Prostate gland (tissue), 2 donors: ENCODE data around the gene NLGN2. TPM values are rescaled to one million over a fixed set of nuclear protein-coding genes. Genes with fewer than 3 reads are reported as not detected.
"Not testable (repeated sequence)": the region's sequence is repeated elsewhere in the genome, so short reads cannot be mapped to it uniquely, and the experiment has no call there.

Experiments used
- DNase-seq: peaks from one replicate; pipeline ENCODE4 v3.0.0-alpha.2; 2019; ENCODE audit warnings: low spot score
- H3K27ac ChIP-seq, 2 donors: fragments of 200-600 bp; sonication (generic); 2 replicates each; pipeline ENCODE4 v1.5.1; 2017 to 2019
- H3K27me3 ChIP-seq: fragments of 200-600 bp; sonication (generic); replicated peaks from 2 replicates; pipeline ENCODE4 v1.5.1; 2019; ENCODE audit not compliant: insufficient read depth
- H3K36me3 ChIP-seq, 2 donors: fragments of 200-600 bp; sonication (generic); 1 replicate in 1 of 2; 2 replicates in 1 of 2; pipeline versions ENCODE4 v1.5.1 to v1.8.1; 2017 to 2019
- H3K4me1 ChIP-seq: fragments of 200-600 bp; sonication (generic); replicated peaks from 2 replicates; pipeline ENCODE4 v1.5.1; 2019
- H3K4me3 ChIP-seq, 2 donors: fragments of 200-600 bp; sonication (generic); 2 replicates each; pipeline ENCODE4 v1.5.1; 2017 to 2019
- H3K9me3 ChIP-seq: fragments of 200-600 bp; sonication (generic); 2 replicates; pipeline ENCODE4 v1.5.1; 2017
- POLR2A ChIP-seq: fragments of 450-650 bp; IDR thresholded peaks from one replicate; pipeline ENCODE4 v1.6.1; 2016; ENCODE audit warnings: antibody characterized with exemption, mild to moderate bottlenecking
- POLR2AphosphoS5 ChIP-seq: sonication (generic); formaldehyde crosslinking; IDR thresholded peaks from one replicate; pipeline ENCODE4 v1.6.1; 2017; ENCODE audit warnings: antibody characterized with exemption
- WGBS: methylation state at CpG from one replicate; pipeline ENCODE4 v1.1.5; 2018; 5-methylcytosine and 5-hydroxymethylcytosine counted together
- intact Hi-C: fragments of 100-400 bp; cut with DNase I; formaldehyde crosslinking; loops from one replicate; pipeline ENCODE4 v1.14.2; 2022
- total RNA-seq, 2 donors: library from RNA; depleted of rRNA; stranded (reverse); fragments of >200 nt; gene quantifications; one replicate each; pipeline ENCODE4 v1.1.0, GENCODE V29; 2016
- TF ChIP-seq, protein P1 (sequence below), 4 experiments: fragments of 200-600 bp in 2 of 4; fragments of 450-650 bp in 2 of 4; sonication (generic) in 2 of 4; IDR thresholded peaks; 1 replicate in 3 of 4; 2 replicates in 1 of 4; pipeline ENCODE4 v1.5.1; 2016 to 2019; ENCODE audit warnings: antibody characterized with exemption in 4 of 4, mild to moderate bottlenecking in 2 of 4, moderate library complexity in 2 of 4

Gene NLGN2
- total RNA-seq, result 10 to 100 TPM in 1 of 2 donors, 1 to 10 TPM in 1; 8.6 to 16.2 TPM

DNA sequence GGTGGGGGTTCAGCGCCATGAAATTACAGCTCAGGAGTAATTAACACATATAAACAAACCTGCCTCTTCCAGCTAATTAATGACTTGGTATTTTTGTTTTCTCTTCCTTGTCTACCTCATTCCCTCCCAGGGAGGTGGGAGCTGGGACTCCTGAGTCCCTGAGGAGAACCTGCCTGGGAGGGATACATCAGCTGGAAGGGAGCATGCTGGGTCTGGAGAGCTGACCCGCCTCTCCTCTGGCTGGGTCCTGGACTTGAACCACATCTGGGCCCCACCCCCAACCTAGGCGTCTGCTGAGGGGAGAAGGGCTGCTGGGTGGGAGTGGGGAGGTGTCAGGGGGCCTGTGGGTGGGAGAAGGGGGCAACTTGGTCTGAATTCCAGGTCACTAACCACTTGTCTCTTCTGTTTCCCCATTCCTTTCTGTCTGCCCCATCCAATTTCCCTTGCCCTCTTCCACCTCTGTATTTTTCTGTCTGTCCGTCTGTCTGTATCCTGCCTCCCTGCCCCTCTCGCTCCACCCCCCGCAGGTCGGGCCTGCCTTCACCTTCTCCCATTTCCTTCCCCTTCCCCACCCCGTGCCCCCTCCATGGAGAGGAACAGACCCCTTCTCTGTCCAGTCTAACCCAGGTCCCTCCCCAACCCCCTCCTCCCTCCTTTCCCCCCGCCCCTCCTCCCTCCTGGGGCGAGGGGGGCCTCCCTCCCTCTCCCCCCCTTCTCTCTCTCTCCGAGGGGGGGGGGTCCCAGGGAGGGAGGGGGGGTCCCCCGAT lies at the start of gene NLGN2:
Gene NLGN2 (plus strand): TSS at position 361 of the 767 bp plus-strand sequence. CDS start 411 bp downstream, outside the sequence.
- no peak within 1 kb of the TSS for H3K4me3 ChIP-seq
- 60% methylated on average over 12 of the region's 12 CpGs for WGBS
- no peaks in the 10 kb centered on the region for H3K36me3 ChIP-seq
- no peaks in the 10 kb centered on the region for H3K4me1 ChIP-seq
- DNase-seq, result no peak
- TF ChIP-seq POLR2A, result no peak
- TF ChIP-seq POLR2AphosphoS5, result no peak
- TF ChIP-seq, protein P1, sequence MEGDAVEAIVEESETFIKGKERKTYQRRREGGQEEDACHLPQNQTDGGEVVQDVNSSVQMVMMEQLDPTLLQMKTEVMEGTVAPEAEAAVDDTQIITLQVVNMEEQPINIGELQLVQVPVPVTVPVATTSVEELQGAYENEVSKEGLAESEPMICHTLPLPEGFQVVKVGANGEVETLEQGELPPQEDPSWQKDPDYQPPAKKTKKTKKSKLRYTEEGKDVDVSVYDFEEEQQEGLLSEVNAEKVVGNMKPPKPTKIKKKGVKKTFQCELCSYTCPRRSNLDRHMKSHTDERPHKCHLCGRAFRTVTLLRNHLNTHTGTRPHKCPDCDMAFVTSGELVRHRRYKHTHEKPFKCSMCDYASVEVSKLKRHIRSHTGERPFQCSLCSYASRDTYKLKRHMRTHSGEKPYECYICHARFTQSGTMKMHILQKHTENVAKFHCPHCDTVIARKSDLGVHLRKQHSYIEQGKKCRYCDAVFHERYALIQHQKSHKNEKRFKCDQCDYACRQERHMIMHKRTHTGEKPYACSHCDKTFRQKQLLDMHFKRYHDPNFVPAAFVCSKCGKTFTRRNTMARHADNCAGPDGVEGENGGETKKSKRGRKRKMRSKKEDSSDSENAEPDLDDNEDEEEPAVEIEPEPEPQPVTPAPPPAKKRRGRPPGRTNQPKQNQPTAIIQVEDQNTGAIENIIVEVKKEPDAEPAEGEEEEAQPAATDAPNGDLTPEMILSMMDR (IDR thresholded peaks at IDR 0.05), result no peak
- no peak within 1 kb of the TSS for H3K27ac ChIP-seq
- no peaks in the 10 kb centered on the region for H3K27me3 ChIP-seq
- intact Hi-C loops, result no loop called here
- H3K9me3 ChIP-seq, result no peaks in the 10 kb centered on the region

DNA sequence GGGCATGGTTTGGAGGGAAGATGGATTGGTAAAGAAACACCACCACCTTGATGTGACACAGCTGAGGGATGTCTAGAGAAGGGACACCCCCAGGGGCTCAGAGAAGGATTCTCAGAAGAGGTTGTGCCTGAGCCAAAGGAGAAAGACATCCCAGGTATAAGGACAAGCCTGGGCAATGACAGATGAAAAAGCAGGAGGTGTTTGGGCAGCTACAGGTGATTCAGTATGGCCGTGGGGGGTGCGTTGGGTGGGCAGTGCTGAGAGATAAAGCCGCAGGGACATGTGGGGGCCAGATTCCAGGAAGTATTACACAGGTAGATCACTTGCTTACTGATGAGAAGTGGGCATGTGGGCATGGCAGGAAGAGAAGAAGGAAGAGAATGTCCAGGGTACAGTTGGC lies 45.7 kb upstream of the NLGN2 start:
- WGBS, result 39% methylated on average over 3 of the region's 3 CpGs
- Histone ChIP-seq H3K9me3 (no peaks in the 10 kb centered on the region), H3K4me3 (no peak overlapping the region), H3K27ac (no peak overlapping the region), H3K27me3 (no peaks in the 10 kb centered on the region), H3K4me1 (no peaks in the 10 kb centered on the region), H3K36me3 (no peaks in the 10 kb centered on the region)
- intact Hi-C loops, result no loop called here
- DNase-seq, result no peak
- TF ChIP-seq POLR2A (no peak), POLR2AphosphoS5 (no peak)
- TF ChIP-seq, protein P1 (IDR thresholded peaks at IDR 0.05), result no peak

DNA sequence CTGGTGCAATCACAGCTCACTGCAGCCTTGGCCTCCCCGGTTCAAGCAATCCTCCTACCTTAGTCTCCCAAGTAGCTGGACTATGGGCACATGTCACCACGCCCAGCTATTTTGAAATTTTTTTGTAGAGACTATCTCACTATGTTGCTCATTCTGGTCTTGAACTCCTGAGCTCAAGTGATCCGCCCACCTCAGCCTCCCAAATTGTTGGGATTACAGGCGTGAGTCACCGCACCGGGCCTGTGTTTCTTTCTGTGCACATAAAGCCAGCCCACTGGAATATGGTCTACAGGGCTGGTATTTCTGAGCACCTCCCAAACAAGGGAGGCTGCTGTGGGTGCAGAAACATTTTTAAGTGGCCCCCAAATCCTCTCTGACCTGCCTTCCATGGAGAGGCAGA lies 44.3 kb upstream of the NLGN2 start:
- Histone ChIP-seq H3K4me3 (no peak overlapping the region), H3K4me1 (no peaks in the 10 kb centered on the region), H3K9me3 (no peaks in the 10 kb centered on the region), H3K27me3 (no peaks in the 10 kb centered on the region), H3K27ac (no peak overlapping the region), H3K36me3 (no peaks in the 10 kb centered on the region)
- TF ChIP-seq, protein P1 (IDR thresholded peaks at IDR 0.05), result no peak
- TF ChIP-seq POLR2AphosphoS5 (no peak), POLR2A (no peak)
- WGBS, result 93% methylated on average over 6 of the region's 6 CpGs
- intact Hi-C loops, result no loop called here
- no peak for DNase-seq

DNA sequence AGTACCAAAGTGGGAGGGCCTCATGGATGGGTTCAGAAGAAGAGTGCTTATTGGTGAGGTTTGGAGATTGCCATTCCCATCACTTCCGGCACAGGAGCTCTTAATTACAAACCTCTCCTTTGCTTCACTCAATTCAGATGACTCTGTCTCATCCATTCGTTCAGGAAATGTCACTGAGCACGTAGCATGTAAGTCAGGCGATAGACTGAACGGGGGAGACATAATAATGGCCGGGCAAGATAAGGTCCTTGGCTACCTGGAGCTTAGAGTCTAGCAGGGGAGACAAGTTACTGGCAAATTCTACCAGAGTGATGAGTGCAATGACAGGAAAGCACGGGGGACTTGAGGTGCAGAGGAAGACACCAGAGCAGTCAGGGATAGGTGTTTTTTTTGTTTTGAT lies 41.7 kb upstream of the NLGN2 start:
- DNase-seq, H3K9me3 ChIP-seq, H3K27ac ChIP-seq, intact Hi-C loops, H3K4me1 ChIP-seq, H3K27me3 ChIP-seq, H3K36me3 ChIP-seq, H3K4me3 ChIP-seq: not testable (repeated sequence)
- 94% methylated on average over 6 of the region's 7 CpGs for WGBS

DNA sequence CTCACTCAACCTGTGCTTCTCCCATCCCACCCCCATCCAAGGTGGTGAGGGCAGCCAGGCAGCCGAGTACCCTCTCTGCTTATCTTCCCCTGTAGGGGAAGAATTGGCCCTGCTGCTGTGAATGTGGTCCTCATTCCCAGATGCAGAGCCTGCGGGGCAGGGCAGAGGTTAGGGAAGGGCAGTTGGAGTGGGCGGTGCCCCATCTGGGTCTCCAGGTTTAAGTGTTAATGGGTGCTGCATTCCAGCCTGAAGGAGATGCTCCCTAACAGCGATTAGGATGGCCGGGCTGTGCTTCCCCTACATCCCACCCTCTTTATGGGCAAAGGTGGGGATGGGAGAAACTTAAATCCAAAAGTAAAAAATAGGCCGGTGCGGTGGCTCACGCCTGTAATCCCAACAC lies 40.6 kb upstream of the NLGN2 start:
- intact Hi-C loops, result no loop called here
- WGBS, result 83% methylated on average over 8 of the region's 8 CpGs
- no peak for DNase-seq

More for the DNA sequence above, 40.6 kb upstream of the NLGN2 start:
- no peaks in the 10 kb centered on the region for H3K9me3 ChIP-seq
- H3K4me1 ChIP-seq, result no peaks in the 10 kb centered on the region
- H3K36me3 ChIP-seq, result no peaks in the 10 kb centered on the region
- H3K27ac ChIP-seq, result no peak overlapping the region
- H3K27me3 ChIP-seq, result no peaks in the 10 kb centered on the region
- TF ChIP-seq POLR2AphosphoS5 (no peak), POLR2A (no peak)
- TF ChIP-seq, protein P1 (IDR thresholded peaks at IDR 0.05), result no peak
- no peak overlapping the region for H3K4me3 ChIP-seq
